HepG2 (cell line): ENCODE results near the gene FBN2.

ENCODE experiments used
- BHLHE40 ChIP-seq: IDR thresholded peaks from 2 replicates; pipeline ENCODE4 v1.6.1; 2011; ENCODE audit warnings: low read length, improper control_type of control experiment
- CTCF ChIP-seq: sonication (generic); formaldehyde crosslinking; IDR thresholded peaks from 2 replicates; pipeline ENCODE4 v1.5.0; 2020; ENCODE audit warnings: mild to moderate bottlenecking, missing genetic modification reagents, moderate library complexity
- HMGXB4 ChIP-seq, 2 experiments: sonication (generic) in 1 of 2; formaldehyde crosslinking in 1 of 2; IDR thresholded peaks; 2 replicates each; pipeline versions ENCODE4 v1.4.0 to v1.6.1; 2018 to 2020; ENCODE audit warnings: missing genetic modification reagents in 2 of 2, borderline replicate concordance in 1 of 2, low read depth in 1 of 2, mild to moderate bottlenecking in 1 of 2, missing biosample characterization in 1 of 2
- POLR2A ChIP-seq, 2 experiments: IDR thresholded peaks; 2 replicates each; pipeline ENCODE4 v1.6.1; 2011; ENCODE audit warnings: low read depth in 2 of 2, low read length in 2 of 2, mild to moderate bottlenecking in 1 of 2, moderate library complexity in 1 of 2; ENCODE audit not compliant: insufficient read depth in 1 of 2
- ZNF121 ChIP-seq: sonication (generic); formaldehyde crosslinking; IDR thresholded peaks from 2 replicates; pipeline ENCODE4 v1.5.0; 2020; ENCODE audit warnings: mild to moderate bottlenecking, missing genetic modification reagents
- ZNF350 ChIP-seq: sonication (generic); formaldehyde crosslinking; IDR thresholded peaks from 2 replicates; pipeline ENCODE4 v1.4.0; 2020; ENCODE audit warnings: mild to moderate bottlenecking, low read depth, missing genetic modification reagents, borderline replicate concordance
- ZSCAN29 ChIP-seq: sonication (generic); formaldehyde crosslinking; conservative IDR thresholded peaks from 2 replicates; pipeline ENCODE4 v1.4.0; 2020; ENCODE audit warnings: mild to moderate bottlenecking, missing genetic modification reagents
- TF ChIP-seq, protein P1 (sequence below): IDR thresholded peaks from 2 replicates; pipeline ENCODE4 v1.6.1; 2016

GRCh38 chr5:128535251-128535650 lies 2.8 kb downstream of the FBN2 start:
- TF ChIP-seq HMGXB4 (CRISPR knock-in tag; IDR thresholded peaks at IDR 0.05; ENCODE audit: borderline replicate concordance in 1 of 2, low read depth in 1 of 2) (no peak), CTCF (CRISPR knock-in tag) (no peak), ZSCAN29 (no peak), ZNF121 (CRISPR knock-in tag) (no peak), POLR2A (IDR thresholded peaks at IDR 0.05; ENCODE audit: insufficient read depth in 1 of 2, low read depth in 2 of 2, low read length in 2 of 2) (no peak), BHLHE40 (no peak), ZNF350 (CRISPR knock-in tag) (no peak)
- TF ChIP-seq, protein P1, sequence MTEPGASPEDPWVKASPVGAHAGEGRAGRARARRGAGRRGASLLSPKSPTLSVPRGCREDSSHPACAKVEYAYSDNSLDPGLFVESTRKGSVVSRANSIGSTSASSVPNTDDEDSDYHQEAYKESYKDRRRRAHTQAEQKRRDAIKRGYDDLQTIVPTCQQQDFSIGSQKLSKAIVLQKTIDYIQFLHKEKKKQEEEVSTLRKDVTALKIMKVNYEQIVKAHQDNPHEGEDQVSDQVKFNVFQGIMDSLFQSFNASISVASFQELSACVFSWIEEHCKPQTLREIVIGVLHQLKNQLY (CRISPR knock-in tag) = no peak
